BLaER1 treated with 17β-estradiol and CSF1 and Interleukin-3, amounts not matched to agents 10 nM and 100 nM (cell line): ENCODE results near the gene ZNF653.
A peak's percentile ranks its signal among the peaks of the same experiment; 100 is the strongest.

Experiments
- H3K27ac ChIP-seq, 11 experiments: shearing (Covaris generic); formaldehyde crosslinking; 2 replicates each; pipeline ENCODE4 v1.8.1; 2022
- H3K27me3 ChIP-seq, 11 experiments: shearing (Covaris generic); formaldehyde crosslinking; 2 replicates each; pipeline ENCODE4 v1.8.1; 2022
- H3K36me3 ChIP-seq, 11 experiments: shearing (Covaris generic); formaldehyde crosslinking; 2 replicates each; pipeline ENCODE4 v1.8.1; 2022
- H3K4me1 ChIP-seq, 10 experiments: shearing (Covaris generic); formaldehyde crosslinking; 2 replicates each; pipeline ENCODE4 v1.8.1; 2022
- H3K4me2 ChIP-seq, 11 experiments: shearing (Covaris generic); formaldehyde crosslinking; 2 replicates each; pipeline ENCODE4 v1.8.1; 2022
- H3K4me3 ChIP-seq, 10 experiments: shearing (Covaris generic); formaldehyde crosslinking; 2 replicates each; pipeline ENCODE4 v1.8.1; 2022
- H3K9ac ChIP-seq, 11 experiments: shearing (Covaris generic); formaldehyde crosslinking; 2 replicates each; pipeline ENCODE4 v1.8.1; 2022
- H3K9me3 ChIP-seq, 11 experiments: shearing (Covaris generic); formaldehyde crosslinking; replicated peaks in 1 of 11; 2 replicates each; pipeline ENCODE4 v1.8.1; 2022
- H4K20me1 ChIP-seq, 11 experiments: shearing (Covaris generic); formaldehyde crosslinking; 2 replicates each; pipeline ENCODE4 v1.8.1; 2022
- Cebpa-rat ChIP-seq, 11 experiments: shearing (Covaris generic); IDR thresholded peaks; 2 replicates each; pipeline ENCODE4 v1.8.1; 2022

ZNF653 gene

GRCh38 chr19:11506101-11506555 is 489 bp upstream of the ZNF653 start:
- Histone ChIP-seq H3K9me3 (no peaks in the 10 kb centered on the region), H3K4me3 (peak overlapping the region; percentile 76 to 97 (median 86)), H3K4me2 (peak overlapping the region; percentile 77 to 99 (median 91)), H3K27ac (peak overlapping the region in 9 of 11 experiments; percentile 82 to 92 (median 89); a peak in 17 of 22 replicates), H3K27me3 (no peaks in the 10 kb centered on the region), H3K4me1 (peaks cover 18 to 27% (median 22%) of the 10 kb centered on the region in 10 experiments), H3K9ac (peak overlapping the region; percentile 82 to 94 (median 89); a peak in 21 of 22 replicates), H4K20me1 (peaks cover 0 to 7% (median 0%) of the 10 kb centered on the region in 11 experiments; a peak in 2 of 22 replicates), H3K36me3 (peaks cover 0 to 33% (median 8%) of the 10 kb centered on the region in 11 experiments; a peak in 16 of 22 replicates)
- TF ChIP-seq Cebpa-rat (IDR thresholded peaks at IDR 0.05) = no peak

DNA sequence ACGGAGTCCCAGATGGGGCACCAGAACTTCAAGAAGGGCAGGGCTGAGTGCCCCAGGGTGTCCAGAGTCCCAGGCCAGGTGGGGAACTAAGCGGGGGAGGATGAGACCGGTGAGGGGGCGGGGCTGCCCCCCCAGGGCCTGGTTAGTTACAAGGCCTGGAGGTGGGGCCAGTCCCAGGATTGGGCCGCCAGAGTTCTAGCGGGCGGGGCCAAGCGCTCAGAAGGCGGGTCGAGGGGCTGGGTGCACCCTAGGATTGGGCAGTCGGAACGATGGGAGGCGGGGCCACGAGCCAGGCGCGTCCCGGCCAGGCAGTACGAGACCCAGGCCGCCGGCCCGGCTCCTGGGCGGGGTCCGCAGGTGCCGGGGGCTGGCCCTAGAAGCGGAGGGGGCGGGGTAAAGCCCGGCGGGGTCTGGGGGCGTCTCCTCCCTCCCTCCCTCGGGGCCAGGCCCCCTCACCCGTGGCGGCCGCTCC is 571 bp downstream of the ZNF653 start:
- Histone ChIP-seq H3K9me3 (no peaks in the 10 kb centered on the region), H3K27ac (peak overlapping the region; percentile 78 to 92 (median 88))

DNA sequence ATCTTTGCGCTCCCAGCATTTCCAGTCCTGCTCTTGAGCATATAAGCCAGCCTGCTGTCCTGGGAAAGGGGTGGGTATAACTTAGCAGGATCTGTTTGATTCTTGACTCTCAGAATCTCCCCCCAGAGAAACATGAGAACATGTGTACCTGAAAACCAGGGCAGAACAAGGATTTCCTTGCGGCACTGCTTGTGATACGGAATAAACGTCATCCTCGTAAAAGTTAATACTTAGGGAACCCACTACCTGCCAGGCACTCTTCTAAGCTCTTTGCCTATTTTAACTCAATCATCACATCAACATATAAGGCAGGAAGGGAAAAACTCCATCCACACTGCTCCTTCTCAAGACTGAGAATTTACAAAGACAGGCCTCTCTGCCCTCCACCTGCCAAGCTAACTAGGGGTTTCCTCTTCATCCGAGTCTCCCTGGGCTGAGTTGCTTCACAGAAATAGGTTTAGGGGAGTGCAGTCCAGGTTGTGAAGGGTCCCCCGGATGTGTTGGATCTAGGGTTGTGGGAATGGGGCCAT is 1.1 kb downstream of the ZNF653 start:
- H3K27ac ChIP-seq = peak overlapping the region in 8 of 11 experiments; percentile 12 to 91 (median 87); a peak in 7 of 22 replicates
- H3K9me3 ChIP-seq = no peaks in the 10 kb centered on the region
- peak overlapping the region; percentile 82 to 94 (median 89); a peak in 20 of 22 replicates for H3K9ac ChIP-seq
- H3K36me3 ChIP-seq = peaks cover 0 to 27% (median 4%) of the 10 kb centered on the region in 11 experiments; a peak in 9 of 22 replicates
- H3K27me3 ChIP-seq = no peaks in the 10 kb centered on the region
- H3K4me2 ChIP-seq = peak overlapping the region; percentile 73 to 99 (median 91)
- no peak for TF ChIP-seq Cebpa-rat (IDR thresholded peaks at IDR 0.05)
- H3K4me3 ChIP-seq = peak overlapping the region; percentile 76 to 97 (median 86)
- H4K20me1 ChIP-seq = peaks cover 0 to 13% (median 0%) of the 10 kb centered on the region in 11 experiments; a peak in 4 of 22 replicates
- H3K4me1 ChIP-seq = peaks cover 18 to 27% (median 22%) of the 10 kb centered on the region in 10 experiments

More for the DNA sequence above, 571 bp downstream of the ZNF653 start:
- H3K9ac ChIP-seq = peak overlapping the region; percentile 82 to 94 (median 89)
- H3K4me3 ChIP-seq = peak overlapping the region; percentile 76 to 97 (median 86)
- no peak for TF ChIP-seq Cebpa-rat (IDR thresholded peaks at IDR 0.05)
- no peaks in the 10 kb centered on the region for H3K27me3 ChIP-seq
- peaks cover 0 to 28% (median 4%) of the 10 kb centered on the region in 11 experiments; a peak in 9 of 22 replicates for H3K36me3 ChIP-seq
- peaks cover 0 to 8% (median 0%) of the 10 kb centered on the region in 11 experiments; a peak in 3 of 22 replicates for H4K20me1 ChIP-seq
- H3K4me2 ChIP-seq = peak overlapping the region; percentile 73 to 99 (median 91)
- peaks cover 18 to 27% (median 22%) of the 10 kb centered on the region in 10 experiments for H3K4me1 ChIP-seq

GRCh38 chr19:11499890-11500420 is 5.7 kb downstream of the ZNF653 start:
- Histone ChIP-seq H3K27ac (no peak overlapping the region), H3K36me3 (peaks cover 10 to 46% (median 28%) of the 10 kb centered on the region in 11 experiments; a peak in 20 of 22 replicates), H3K9me3 (no peaks in the 10 kb centered on the region), H3K9ac (no peak overlapping the region), H3K4me3 (no peak overlapping the region), H3K4me2 (no peak overlapping the region), H3K27me3 (no peaks in the 10 kb centered on the region), H4K20me1 (peaks cover 0 to 43% (median 7%) of the 10 kb centered on the region in 11 experiments; a peak in 7 of 22 replicates), H3K4me1 (peaks cover 7 to 9% (median 7%) of the 10 kb centered on the region in 10 experiments; a peak in 19 of 20 replicates)
- TF ChIP-seq Cebpa-rat (IDR thresholded peaks at IDR 0.05) = no peak

GRCh38 chr19:11499220-11499726 is 6.4 kb downstream of the ZNF653 start:
- H3K9ac ChIP-seq = no peak overlapping the region
- peaks cover 16 to 52% (median 35%) of the 10 kb centered on the region in 11 experiments; a peak in 20 of 22 replicates for H3K36me3 ChIP-seq
- H3K27me3 ChIP-seq = no peaks in the 10 kb centered on the region
- peaks cover 0 to 48% (median 0%) of the 10 kb centered on the region in 11 experiments; a peak in 7 of 22 replicates for H4K20me1 ChIP-seq
- H3K4me2 ChIP-seq = no peak overlapping the region
- no peaks in the 10 kb centered on the region for H3K9me3 ChIP-seq
- no peak for TF ChIP-seq Cebpa-rat (IDR thresholded peaks at IDR 0.05)
- no peak overlapping the region for H3K27ac ChIP-seq
- no peak overlapping the region for H3K4me3 ChIP-seq
- peaks cover under 1 to 2% (median under 1%) of the 10 kb centered on the region in 10 experiments; a peak in 13 of 20 replicates for H3K4me1 ChIP-seq

DNA sequence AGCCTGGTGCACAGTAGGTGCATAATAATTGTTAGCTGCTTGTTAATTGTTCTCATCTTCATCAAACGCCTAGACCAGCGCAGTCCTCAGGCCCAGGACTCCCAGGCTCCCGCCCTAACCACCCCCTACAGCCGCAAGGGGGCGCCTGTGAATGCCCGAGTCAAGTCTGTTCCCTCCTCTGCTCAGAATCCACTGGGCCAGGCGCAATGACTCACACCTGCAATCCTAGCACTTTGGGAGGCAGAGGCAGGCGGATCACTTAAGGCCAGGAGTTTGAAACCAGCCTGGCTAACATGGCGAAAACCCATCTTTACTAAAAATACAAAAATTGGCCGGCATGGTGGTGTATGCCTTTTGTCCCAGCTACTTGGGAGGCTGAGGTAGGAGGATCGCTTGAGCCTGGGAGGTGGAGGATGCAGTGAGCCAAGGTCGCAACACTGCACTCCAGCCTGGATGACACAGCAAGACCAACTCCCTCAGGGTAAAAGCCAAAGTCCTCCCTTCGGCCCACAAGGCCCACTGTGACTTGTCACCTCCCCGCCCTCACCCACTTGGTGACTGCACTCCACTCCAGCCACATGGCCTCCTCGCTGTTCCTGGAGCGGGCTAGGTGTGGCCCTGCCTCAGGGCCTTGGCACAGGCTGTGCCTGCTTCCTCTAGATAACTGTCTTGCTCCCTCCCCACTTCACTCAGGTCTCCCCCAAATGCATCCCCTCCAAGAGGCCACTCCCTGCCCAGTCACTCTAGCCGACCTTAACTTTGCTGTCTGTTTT is 9.1 kb downstream of the ZNF653 start:
- Histone ChIP-seq H3K36me3 (peaks cover 22 to 66% (median 52%) of the 10 kb centered on the region in 11 experiments), H3K4me2 (no peak overlapping the region), H3K27ac (no peak overlapping the region), H4K20me1 (peaks cover 0 to 48% (median 0%) of the 10 kb centered on the region in 11 experiments; a peak in 6 of 22 replicates), H3K4me3 (no peak overlapping the region), H3K27me3 (no peaks in the 10 kb centered on the region), H3K9me3 (no peaks in the 10 kb centered on the region), H3K9ac (no peak overlapping the region), H3K4me1 (no peaks in the 10 kb centered on the region)
- no peak for TF ChIP-seq Cebpa-rat (IDR thresholded peaks at IDR 0.05)

- Histone ChIP-seq H3K4me3 (no peak overlapping the region), H4K20me1 (peaks cover 0 to 48% (median 0%) of the 10 kb centered on the region in 11 experiments; a peak in 6 of 22 replicates), H3K9me3 (no peaks in the 10 kb centered on the region), H3K4me2 (no peak overlapping the region), H3K9ac (no peak overlapping the region), H3K4me1 (no peaks in the 10 kb centered on the region), H3K27me3 (no peaks in the 10 kb centered on the region), H3K27ac (no peak overlapping the region), H3K36me3 (peaks cover 26 to 70% (median 57%) of the 10 kb centered on the region in 11 experiments)
- no peak for TF ChIP-seq Cebpa-rat (IDR thresholded peaks at IDR 0.05)
These were observed 9.8 kb downstream of the ZNF653 start for GRCh38 chr19:11495885-11496284.

DNA sequence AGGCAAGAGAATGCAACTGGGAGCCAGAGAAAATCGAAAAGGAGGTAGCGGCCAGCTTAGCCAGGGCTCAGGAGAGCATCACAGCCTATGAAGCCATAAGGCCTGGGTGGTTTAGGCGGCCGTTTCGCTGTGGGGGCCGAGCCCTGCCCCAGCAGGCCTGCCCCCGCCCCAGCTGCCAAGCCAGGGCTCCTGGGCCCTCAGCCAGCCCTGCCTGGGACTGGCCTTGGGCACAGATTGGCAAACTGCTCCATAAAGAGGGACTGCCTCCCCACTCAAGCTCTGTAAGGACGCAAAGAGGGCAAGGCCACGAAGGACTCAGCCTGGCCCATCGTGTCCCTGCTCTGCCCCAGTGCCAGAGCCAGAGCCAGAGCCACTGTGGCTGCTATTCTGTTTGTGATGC is 10.2 kb downstream of the ZNF653 start:
- H3K4me2 ChIP-seq = no peak overlapping the region
- peaks cover 0 to 48% (median 0%) of the 10 kb centered on the region in 11 experiments; a peak in 6 of 22 replicates for H4K20me1 ChIP-seq
- no peaks in the 10 kb centered on the region for H3K27me3 ChIP-seq
- no peaks in the 10 kb centered on the region for H3K4me1 ChIP-seq
- H3K9me3 ChIP-seq = no peaks in the 10 kb centered on the region
- no peak for TF ChIP-seq Cebpa-rat (IDR thresholded peaks at IDR 0.05)
- H3K9ac ChIP-seq = no peak overlapping the region
- peaks cover 27 to 74% (median 61%) of the 10 kb centered on the region in 11 experiments for H3K36me3 ChIP-seq
- no peak overlapping the region for H3K4me3 ChIP-seq
- H3K27ac ChIP-seq = no peak overlapping the region
